Stomach (tissue), 9 donors: ENCODE measurements around the gene RIMBP2. TPM values are rescaled to one million over a fixed set of nuclear protein-coding genes. Genes with fewer than 3 reads are reported as not detected.

ENCODE experiments used
- DNase-seq, 2 donors: peaks; one replicate each; pipeline versions ENCODE4 v3.0.0 to v3.0.0-alpha.2; 2013 to 2019
- H3K27ac ChIP-seq, 5 donors: fragments of 200-600 bp in 4 of 5; sonication (generic) in 4 of 5; one replicate each; pipeline ENCODE4 v1.5.1; 2013 to 2019; ENCODE audit warnings: mild to moderate bottlenecking in 1 of 5, moderate library complexity in 1 of 5
- H3K27me3 ChIP-seq, 3 donors: fragments of 200-600 bp; sonication (generic); one replicate each; pipeline ENCODE4 v1.5.1; 2017 to 2019; ENCODE audit warnings: mixed run types in 1 of 3
- H3K36me3 ChIP-seq, 4 donors: fragments of 200-600 bp; sonication (generic); 1 replicate in 3 of 4; 2 replicates in 1 of 4; pipeline ENCODE4 v1.5.1; 2016 to 2019
- H3K4me1 ChIP-seq, 4 donors: fragments of 200-600 bp; sonication (generic); one replicate each; pipeline ENCODE4 v1.5.1; 2016 to 2019
- H3K4me3 ChIP-seq, 4 donors: fragments of 200-600 bp; sonication (generic) in 3 of 4; one replicate each; pipeline ENCODE4 v1.5.1; 2016 to 2019; ENCODE audit warnings: mild to moderate bottlenecking in 1 of 4
- H3K9me3 ChIP-seq, 4 donors: fragments of 200-600 bp; sonication (generic); one replicate each; pipeline ENCODE4 v1.5.1; 2016 to 2019
- EP300 ChIP-seq: sonication (generic); formaldehyde crosslinking; IDR thresholded peaks from one replicate; pipeline ENCODE4 v1.6.1; 2017; ENCODE audit warnings: antibody characterized with exemption
- POLR2A ChIP-seq, 4 donors: fragments of 450-650 bp; IDR thresholded peaks; one replicate each; pipeline ENCODE4 v1.6.1; 2016; ENCODE audit warnings: antibody characterized with exemption in 4 of 4, control low read depth in 2 of 4, mild to moderate bottlenecking in 1 of 4, moderate library complexity in 1 of 4
- POLR2AphosphoS5 ChIP-seq, 3 donors: sonication (generic); formaldehyde crosslinking; IDR thresholded peaks; one replicate each; pipeline ENCODE4 v1.6.1; 2016; ENCODE audit warnings: antibody characterized with exemption in 3 of 3
- WGBS, 5 donors: extraction: QIAGEN DNeasy Blood & Tissue Kit in 3 of 5; methylation state at CpG; one replicate each; pipeline versions ENCODE4 v1.1.5 to v1.1.7; 2013 to 2018; 5-methylcytosine and 5-hydroxymethylcytosine counted together
- intact Hi-C: fragments of 100-400 bp; cut with DNase I; formaldehyde crosslinking; loops from one replicate; pipeline ENCODE4 v1.15.1; 2023; ENCODE audit warnings: low total_unique reads
- polyA plus RNA-seq, 3 donors: library from polyadenylated mRNA; stranded (reverse); fragments of 200-250 nt; gene quantifications; one replicate each; pipeline ENCODE4 v1.2.3, GENCODE V29; 2013
- total RNA-seq, 5 donors: library from RNA; depleted of rRNA; stranded (reverse); fragments of >200 nt; gene quantifications; one replicate each; pipeline versions ENCODE4 v1.1.0 to v1.2.3, GENCODE V29; 2014 to 2016
- TF ChIP-seq, protein P1 (sequence below), 7 experiments: fragments of 450-650 bp in 4 of 7; fragments of 200-600 bp in 3 of 7; sonication (generic) in 3 of 7; IDR thresholded peaks; one replicate each; pipeline ENCODE4 v1.5.1; 2016 to 2019; ENCODE audit warnings: antibody characterized with exemption in 7 of 7, control low read depth in 2 of 7, mild to moderate bottlenecking in 1 of 7
- donor health status: healthy with polysubstance abuse.
- donor health status: Bipolar disorder and iron deficiency.
- donor health status: healthy.

Gene RIMBP2
- total and polyA plus RNA-seq, 8 donors = 0.75 to 44.6 (median 5.6) TPM

DNA sequence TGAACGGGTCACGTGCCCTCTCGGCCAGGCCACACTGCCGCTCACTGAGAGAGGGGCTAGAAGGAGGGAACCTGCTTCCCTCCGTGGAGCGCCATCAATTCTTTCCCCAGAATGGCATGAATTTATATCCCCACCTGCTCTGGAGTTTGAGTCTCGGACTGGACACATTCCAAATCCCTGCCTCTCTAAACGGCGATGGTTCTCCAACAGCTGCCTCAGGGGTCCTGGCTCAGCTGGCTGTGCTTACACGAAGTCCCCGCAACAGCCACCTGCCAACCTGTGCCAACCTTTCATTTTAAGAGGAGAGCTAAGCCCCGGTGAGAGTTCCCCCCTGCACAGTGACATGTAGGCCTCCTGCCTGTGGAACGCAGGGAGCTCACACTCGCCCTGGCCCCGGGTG is 73.2 kb downstream of the RIMBP2 start:
- no peak for DNase-seq
- 83 to 91% (median 87%) methylated on average over 15 of the region's 15 CpGs for WGBS, 5 donors
- TF ChIP-seq POLR2A (IDR thresholded peaks at IDR 0.05) (no peak), EP300 (no peak), POLR2AphosphoS5 (IDR thresholded peaks at IDR 0.05) (no peak)
- TF ChIP-seq, protein P1, sequence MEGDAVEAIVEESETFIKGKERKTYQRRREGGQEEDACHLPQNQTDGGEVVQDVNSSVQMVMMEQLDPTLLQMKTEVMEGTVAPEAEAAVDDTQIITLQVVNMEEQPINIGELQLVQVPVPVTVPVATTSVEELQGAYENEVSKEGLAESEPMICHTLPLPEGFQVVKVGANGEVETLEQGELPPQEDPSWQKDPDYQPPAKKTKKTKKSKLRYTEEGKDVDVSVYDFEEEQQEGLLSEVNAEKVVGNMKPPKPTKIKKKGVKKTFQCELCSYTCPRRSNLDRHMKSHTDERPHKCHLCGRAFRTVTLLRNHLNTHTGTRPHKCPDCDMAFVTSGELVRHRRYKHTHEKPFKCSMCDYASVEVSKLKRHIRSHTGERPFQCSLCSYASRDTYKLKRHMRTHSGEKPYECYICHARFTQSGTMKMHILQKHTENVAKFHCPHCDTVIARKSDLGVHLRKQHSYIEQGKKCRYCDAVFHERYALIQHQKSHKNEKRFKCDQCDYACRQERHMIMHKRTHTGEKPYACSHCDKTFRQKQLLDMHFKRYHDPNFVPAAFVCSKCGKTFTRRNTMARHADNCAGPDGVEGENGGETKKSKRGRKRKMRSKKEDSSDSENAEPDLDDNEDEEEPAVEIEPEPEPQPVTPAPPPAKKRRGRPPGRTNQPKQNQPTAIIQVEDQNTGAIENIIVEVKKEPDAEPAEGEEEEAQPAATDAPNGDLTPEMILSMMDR (IDR thresholded peaks at IDR 0.05) = no peak
- H3K4me3 ChIP-seq = no peak overlapping the region
- H3K27me3 ChIP-seq = no peaks in the 10 kb centered on the region
- H3K9me3 ChIP-seq = no peaks in the 10 kb centered on the region
- H3K36me3 ChIP-seq = no peaks in the 10 kb centered on the region
- intact Hi-C loops = no loop called here
- H3K27ac ChIP-seq = no peak overlapping the region
- no peaks in the 10 kb centered on the region for H3K4me1 ChIP-seq

DNA sequence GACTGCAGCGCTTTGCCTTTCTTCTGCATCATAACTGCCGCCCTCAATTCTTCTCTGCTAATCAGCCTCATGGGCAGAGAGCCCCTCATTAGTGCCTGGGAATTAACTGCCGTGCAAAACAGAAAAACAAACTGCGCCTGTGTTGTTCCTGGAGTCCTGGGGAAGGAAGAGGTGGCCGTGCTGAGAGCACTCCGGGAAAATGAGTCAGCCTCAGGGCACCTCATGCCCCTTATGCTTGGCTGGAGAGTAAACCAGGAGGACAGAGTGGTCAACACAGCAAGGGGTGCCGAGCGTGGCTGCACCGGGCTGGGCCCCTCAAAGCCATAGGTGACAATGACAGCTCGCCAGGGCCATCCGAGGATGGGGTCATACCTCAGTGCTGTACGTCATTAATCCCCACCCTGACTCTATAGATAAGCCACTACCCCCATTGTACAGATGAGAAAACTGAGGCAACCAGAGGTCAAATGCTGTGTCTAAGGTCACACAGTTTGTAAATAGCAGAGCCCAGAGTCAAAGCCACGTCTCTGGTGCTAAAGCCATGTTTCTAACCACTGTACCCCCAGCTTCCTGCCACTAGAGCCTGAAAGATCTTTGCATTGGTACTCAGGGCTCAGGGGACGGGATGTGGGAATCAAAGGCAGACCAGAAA is 74.4 kb downstream of the RIMBP2 start:
- H3K4me3 ChIP-seq = no peak overlapping the region

DNA sequence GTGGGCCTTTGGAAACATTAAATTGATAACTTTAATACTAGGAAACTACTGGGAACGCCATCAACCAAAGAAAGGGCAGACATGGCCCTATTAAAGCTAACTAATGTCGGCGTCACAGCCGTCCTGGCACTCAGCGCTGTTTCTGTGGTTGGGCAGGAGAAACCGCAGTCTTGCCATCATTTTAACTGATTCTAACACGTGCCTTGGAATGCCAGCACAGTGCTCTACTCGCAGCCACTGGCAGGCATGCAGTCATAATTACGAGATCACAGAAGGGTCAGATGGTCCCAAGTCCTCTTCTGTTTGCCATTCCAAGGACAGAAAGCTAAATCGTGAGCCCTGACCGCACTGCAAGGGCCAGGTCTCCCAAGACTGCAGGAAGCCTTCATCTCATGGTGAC is 75.2 kb downstream of the RIMBP2 start:
- Histone ChIP-seq H3K36me3 (no peaks in the 10 kb centered on the region), H3K9me3 (no peaks in the 10 kb centered on the region), H3K4me3 (no peak overlapping the region), H3K4me1 (no peaks in the 10 kb centered on the region), H3K27ac (no peak overlapping the region), H3K27me3 (peaks cover 0 to 2% (median 0%) of the 10 kb centered on the region in 3 donors)
- TF ChIP-seq POLR2A (IDR thresholded peaks at IDR 0.05) = no peak
- DNase-seq = no peak
- 82 to 88% (median 86%) methylated on average over 11 of the region's 11 CpGs for WGBS, 5 donors
- intact Hi-C loops = no loop called here

More for the DNA sequence above, 74.4 kb downstream of the RIMBP2 start:
- Histone ChIP-seq H3K27ac (no peak overlapping the region), H3K9me3 (no peaks in the 10 kb centered on the region), H3K4me1 (no peaks in the 10 kb centered on the region), H3K36me3 (no peaks in the 10 kb centered on the region), H3K27me3 (no peaks in the 10 kb centered on the region)
- 78 to 82% (median 82%) methylated on average over 14 of the region's 14 CpGs for WGBS, 5 donors
- TF ChIP-seq EP300 (no peak), POLR2AphosphoS5 (IDR thresholded peaks at IDR 0.05) (no peak), POLR2A (IDR thresholded peaks at IDR 0.05) (no peak)
- TF ChIP-seq, protein P1 (IDR thresholded peaks at IDR 0.05) = no peak
- DNase-seq = no peak
- intact Hi-C loops = no loop called here

DNA sequence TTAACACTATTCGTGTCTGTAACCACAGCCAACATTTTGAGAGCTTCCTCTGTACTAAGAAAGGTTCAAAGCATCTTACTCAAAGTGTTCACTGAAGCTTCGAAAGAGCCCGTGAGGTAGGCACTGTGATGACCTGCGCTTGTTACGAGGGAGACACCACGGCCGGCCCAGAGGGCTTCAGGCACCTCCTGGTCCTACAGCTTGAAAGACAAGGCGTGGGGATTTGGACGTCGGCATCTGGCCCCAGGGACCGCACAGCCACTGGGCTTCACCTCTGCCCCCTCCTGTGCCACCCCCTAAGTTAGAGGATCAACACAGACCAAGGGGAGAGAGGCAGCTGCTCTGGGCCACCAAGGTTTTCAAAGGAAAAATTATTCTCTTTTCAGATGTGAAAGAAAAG is 75.6 kb downstream of the RIMBP2 start:
- Histone ChIP-seq H3K4me3 (no peak overlapping the region), H3K27me3 (peaks cover 0 to 6% (median 0%) of the 10 kb centered on the region in 3 donors), H3K27ac (no peak overlapping the region), H3K4me1 (no peaks in the 10 kb centered on the region), H3K36me3 (no peaks in the 10 kb centered on the region), H3K9me3 (no peaks in the 10 kb centered on the region)
- intact Hi-C loops = no loop called here
- WGBS, 5 donors = 79 to 88% (median 85%) methylated on average over 11 of the region's 11 CpGs
- DNase-seq = no peak
- no peak for TF ChIP-seq POLR2A (IDR thresholded peaks at IDR 0.05)
- TF ChIP-seq, protein P1 (IDR thresholded peaks at IDR 0.05) = no peak
- TF ChIP-seq POLR2AphosphoS5 (IDR thresholded peaks at IDR 0.05) = no peak
- no peak for TF ChIP-seq EP300
